Mucosa of rectum (tissue), 2 donors: ENCODE results near the gene RNF11.
"Not testable (repeated sequence)": the region's sequence is repeated elsewhere in the genome, so short reads cannot be mapped to it uniquely, and the experiment has no call there.

Experiments used
- H3K27ac ChIP-seq, 2 donors: one replicate each; pipeline ENCODE4 v1.7.0; 2013; ENCODE audit warnings: inconsistent platforms in 2 of 2, low read depth in 2 of 2, low read length in 2 of 2
- H3K27me3 ChIP-seq, 2 donors: one replicate each; pipeline ENCODE4 v1.7.0; 2013; ENCODE audit warnings: low read length in 2 of 2; ENCODE audit not compliant: control insufficient read depth in 2 of 2, insufficient read depth in 2 of 2
- H3K36me3 ChIP-seq, 2 donors: one replicate each; pipeline ENCODE4 v1.7.0; 2013; ENCODE audit warnings: low read length in 2 of 2; ENCODE audit not compliant: control insufficient read depth in 2 of 2, insufficient read depth in 2 of 2
- H3K4me1 ChIP-seq, 2 donors: one replicate each; pipeline ENCODE4 v1.7.0; 2013; ENCODE audit warnings: low read length in 2 of 2, mild to moderate bottlenecking in 1 of 2; ENCODE audit not compliant: control insufficient read depth in 2 of 2, insufficient read depth in 2 of 2
- H3K4me3 ChIP-seq, 2 donors: one replicate each; pipeline ENCODE4 v1.7.0; 2013; ENCODE audit warnings: low read length in 2 of 2
- H3K9ac ChIP-seq, 2 donors: one replicate each; pipeline ENCODE4 v1.7.0; 2013; ENCODE audit warnings: low read length in 2 of 2, low read depth in 1 of 2, mild to moderate bottlenecking in 1 of 2
- H3K9me3 ChIP-seq, 2 donors: one replicate each; pipeline ENCODE4 v1.7.0; 2013; ENCODE audit warnings: low read length in 2 of 2; ENCODE audit not compliant: control insufficient read depth in 2 of 2
- donor health status: healthy.
- donor health status: Normal muscosa, but diverticular disease.

RNF11 gene

GRCh38 chr1:51238034-51238403 is 1.9 kb downstream of the RNF11 start:
- Histone ChIP-seq H3K27me3 (no peaks in the 10 kb centered on the region), H3K4me1 (peaks cover 25 to 30% of the 10 kb centered on the region in 2 donors), H3K9ac (peak overlapping the region; percentile 26 to 100), H3K9me3 (no peaks in the 10 kb centered on the region), H3K27ac (peak overlapping the region; percentile 61 to 98), H3K4me3 (peak overlapping the region; percentile 98 to 99), H3K36me3 (no peaks in the 10 kb centered on the region)

GRCh38 chr1:51240084-51240483 is 4.0 kb downstream of the RNF11 start:
- H3K36me3 ChIP-seq: no peaks in the 10 kb centered on the region
- H3K4me3 ChIP-seq: peak overlapping the region in 1 of 2 donors; percentile 23
- peaks cover 24 to 25% of the 10 kb centered on the region in 2 donors for H3K4me1 ChIP-seq
- no peaks in the 10 kb centered on the region for H3K27me3 ChIP-seq
- H3K9me3 ChIP-seq: no peaks in the 10 kb centered on the region
- H3K9ac ChIP-seq: no peak overlapping the region
- H3K27ac ChIP-seq: no peak overlapping the region

DNA sequence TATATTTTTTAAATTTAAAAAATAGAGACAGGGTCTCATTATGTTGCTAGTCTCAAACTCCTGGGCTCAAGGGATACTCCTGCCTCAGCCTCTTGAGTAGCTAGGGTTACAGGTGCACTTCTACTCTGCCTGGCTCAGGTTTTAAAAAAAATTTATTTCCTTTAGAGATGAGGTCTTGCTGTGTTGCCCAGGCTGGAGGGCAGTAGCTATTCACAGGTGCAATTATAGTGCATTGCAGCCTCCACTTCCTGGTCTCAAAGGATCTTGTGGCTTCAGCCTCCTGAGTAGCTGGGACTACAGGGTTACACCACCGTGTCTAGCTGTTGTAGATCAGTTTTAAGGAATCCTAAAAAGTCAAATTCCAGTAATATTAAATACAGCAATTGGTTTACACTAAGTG is 5.0 kb downstream of the RNF11 start:
- H3K4me3 ChIP-seq: no peak overlapping the region
- no peak overlapping the region for H3K9ac ChIP-seq
- H3K27ac ChIP-seq: no peak overlapping the region
- no peaks in the 10 kb centered on the region for H3K36me3 ChIP-seq
- H3K4me1 ChIP-seq: peaks cover 19% of the 10 kb centered on the region in 2 donors
- no peaks in the 10 kb centered on the region for H3K27me3 ChIP-seq
- H3K9me3 ChIP-seq: no peaks in the 10 kb centered on the region

DNA sequence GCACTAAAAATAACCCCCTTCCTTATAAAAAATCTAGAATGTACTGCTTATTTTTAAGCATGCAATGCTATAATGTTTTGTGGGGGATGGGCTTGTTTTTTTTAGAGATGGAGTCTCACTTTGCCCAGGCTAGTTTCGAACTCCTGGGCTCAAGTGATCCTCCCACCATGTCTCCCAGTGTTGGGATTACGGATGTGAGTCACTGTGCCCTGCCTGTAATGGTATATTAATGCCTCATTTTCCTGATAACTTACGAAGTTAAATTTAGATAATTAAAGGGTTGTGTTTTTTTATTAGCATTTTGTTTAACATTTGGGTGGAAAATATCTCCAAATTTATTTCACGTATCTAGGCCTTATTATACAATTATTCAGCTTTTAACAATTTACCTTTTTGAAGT is 6.5 kb downstream of the RNF11 start:
- Histone ChIP-seq H3K9me3 (no peaks in the 10 kb centered on the region), H3K9ac (no peak overlapping the region), H3K27ac (no peak overlapping the region), H3K4me1 (peaks cover 19% of the 10 kb centered on the region in 2 donors), H3K36me3 (no peaks in the 10 kb centered on the region), H3K27me3 (no peaks in the 10 kb centered on the region), H3K4me3 (no peak overlapping the region)

DNA sequence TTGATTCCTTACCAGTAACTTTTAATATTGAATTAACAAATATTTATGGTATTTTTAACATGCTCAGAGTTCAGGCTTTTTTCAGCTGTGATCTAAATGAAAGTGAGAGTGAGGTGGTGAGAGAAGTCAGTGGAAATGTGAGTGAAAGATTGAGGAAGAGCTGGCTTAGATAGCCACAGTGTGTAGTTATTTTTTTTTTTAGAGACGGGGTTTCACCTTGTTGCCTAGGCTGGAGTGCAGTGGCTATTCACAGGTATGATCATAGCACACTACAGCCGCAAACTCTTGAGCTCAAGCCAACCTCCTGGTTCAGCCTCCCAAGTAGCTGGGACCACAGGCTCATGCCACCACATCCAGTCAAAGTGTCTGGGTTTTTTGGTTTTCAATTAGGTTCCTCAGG is 10.9 kb downstream of the RNF11 start:
- Histone ChIP-seq H3K4me1 (peaks cover 0 to 5% of the 10 kb centered on the region in 2 donors), H3K27ac (no peak overlapping the region), H3K9ac (no peak overlapping the region), H3K36me3 (no peaks in the 10 kb centered on the region), H3K27me3 (no peaks in the 10 kb centered on the region), H3K4me3 (no peak overlapping the region), H3K9me3 (no peaks in the 10 kb centered on the region)

GRCh38 chr1:51247499-51247898 is 11.4 kb downstream of the RNF11 start:
- no peaks in the 10 kb centered on the region for H3K36me3 ChIP-seq
- H3K4me1 ChIP-seq: peaks cover 0 to 5% of the 10 kb centered on the region in 2 donors
- no peaks in the 10 kb centered on the region for H3K9me3 ChIP-seq
- H3K27ac ChIP-seq: no peak overlapping the region
- H3K27me3 ChIP-seq: no peaks in the 10 kb centered on the region
- no peak overlapping the region for H3K4me3 ChIP-seq
- no peak overlapping the region for H3K9ac ChIP-seq

- Histone ChIP-seq H3K36me3 (no peaks in the 10 kb centered on the region), H3K4me1 (peaks cover 0 to 5% of the 10 kb centered on the region in 2 donors)
These were observed 13.4 kb downstream of the RNF11 start for GRCh38 chr1:51249445-51249844.

DNA sequence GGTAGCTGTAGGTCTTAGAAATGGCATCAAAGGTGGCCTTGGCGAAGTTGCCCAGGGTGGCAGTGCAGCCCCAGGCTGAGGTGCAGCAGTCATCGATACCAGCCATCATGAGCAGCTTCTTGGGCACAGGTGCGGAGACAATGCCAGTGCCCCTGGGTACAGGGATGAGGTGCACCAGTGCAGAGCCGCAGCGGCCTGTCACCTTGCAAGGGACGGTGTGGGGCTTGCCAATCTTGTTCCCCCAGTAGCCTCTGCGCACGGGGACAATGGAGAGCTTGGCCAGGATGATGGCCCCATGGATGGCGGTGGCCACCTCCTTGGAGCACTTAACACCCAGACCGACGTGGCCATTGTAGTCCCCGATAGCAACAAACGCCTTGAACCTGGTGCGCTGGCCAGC is 14.7 kb downstream of the RNF11 start:
- not testable (repeated sequence) for H3K9ac ChIP-seq, H3K9me3 ChIP-seq, H3K4me1 ChIP-seq, H3K27ac ChIP-seq, H3K4me3 ChIP-seq, H3K27me3 ChIP-seq, H3K36me3 ChIP-seq

More at GRCh38 chr1:51249445-51249844, 13.4 kb downstream of the RNF11 start:
- no peaks in the 10 kb centered on the region for H3K9me3 ChIP-seq
- no peak overlapping the region for H3K9ac ChIP-seq
- H3K4me3 ChIP-seq: no peak overlapping the region
- H3K27ac ChIP-seq: no peak overlapping the region
- no peaks in the 10 kb centered on the region for H3K27me3 ChIP-seq

DNA sequence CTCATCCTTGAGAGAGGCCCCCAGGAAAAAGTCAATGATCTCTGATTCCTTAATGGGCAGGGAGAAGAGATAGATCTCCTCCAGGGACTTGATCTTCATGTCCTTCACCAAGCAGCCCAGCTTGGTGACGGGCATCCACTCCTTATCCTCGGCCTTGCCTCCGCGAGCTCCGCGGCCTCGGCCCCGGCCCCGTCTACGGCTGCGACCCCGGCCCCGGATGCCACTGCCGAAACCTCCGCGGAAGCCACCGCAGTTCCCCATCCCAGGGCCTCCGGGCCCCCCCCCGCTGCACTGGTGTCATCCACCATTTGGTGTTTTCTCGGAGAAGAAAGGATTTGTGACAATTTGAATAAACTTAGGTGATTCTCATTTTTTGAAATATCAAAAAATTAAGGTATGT is 15.1 kb downstream of the RNF11 start:
- H3K4me1 ChIP-seq, H3K36me3 ChIP-seq, H3K4me3 ChIP-seq, H3K27ac ChIP-seq, H3K27me3 ChIP-seq, H3K9me3 ChIP-seq, H3K9ac ChIP-seq: not testable (repeated sequence)

- H3K9me3 ChIP-seq: no peaks in the 10 kb centered on the region
- no peak overlapping the region for H3K27ac ChIP-seq
- H3K9ac ChIP-seq: no peak overlapping the region
- peaks cover 0 to 3% of the 10 kb centered on the region in 2 donors for H3K4me1 ChIP-seq
- H3K36me3 ChIP-seq: no peaks in the 10 kb centered on the region
- no peaks in the 10 kb centered on the region for H3K27me3 ChIP-seq
- H3K4me3 ChIP-seq: no peak overlapping the region
These were observed 16.3 kb downstream of the RNF11 start for GRCh38 chr1:51252366-51252765.

- peaks cover 0 to 3% of the 10 kb centered on the region in 2 donors for H3K4me1 ChIP-seq
These were observed 17.6 kb downstream of the RNF11 start for GRCh38 chr1:51253691-51254090.

More at GRCh38 chr1:51253691-51254090, 17.6 kb downstream of the RNF11 start:
- H3K9me3 ChIP-seq: no peaks in the 10 kb centered on the region
- H3K4me3 ChIP-seq: no peak overlapping the region
- no peaks in the 10 kb centered on the region for H3K27me3 ChIP-seq
- no peak overlapping the region for H3K27ac ChIP-seq
- H3K9ac ChIP-seq: no peak overlapping the region
- no peaks in the 10 kb centered on the region for H3K36me3 ChIP-seq
